Measurements from ENCODE around the gene DAB1. TPM values are rescaled to one million over a fixed set of nuclear protein-coding genes. Genes with fewer than 3 reads are reported as not detected.

DAB1 gene
- polyA plus RNA-seq, 1 donor from 2014 or later, result 11.4 TPM

DNA sequence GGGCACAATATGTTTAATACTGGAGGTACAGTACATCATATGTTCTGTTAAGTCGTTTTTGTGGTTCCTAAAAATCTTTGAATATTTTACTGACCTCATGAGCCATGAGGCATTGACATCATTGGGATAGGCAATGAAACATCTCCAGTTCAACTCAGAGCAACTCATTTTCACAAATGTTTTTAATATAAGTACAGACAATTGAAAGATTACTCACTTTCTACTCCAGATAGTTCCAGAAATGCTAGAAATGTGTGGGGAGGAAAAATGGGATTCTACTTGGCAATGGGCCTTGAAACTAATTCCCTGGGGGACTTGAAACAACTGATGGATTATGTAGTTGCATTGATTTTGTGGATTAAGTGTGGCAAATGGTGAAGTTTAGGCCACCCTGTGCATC is 450.9 kb downstream of the DAB1 start:
- no peaks in the 10 kb centered on the region for H3K27me3 ChIP-seq (ENCODE audit: insufficient read depth, low read depth, low read length)
- no peak overlapping the region for H3K9ac ChIP-seq (ENCODE audit: low read length)
- no peaks in the 10 kb centered on the region for H3F3A ChIP-seq (ENCODE audit: insufficient read depth, low read length, poor library complexity, severe bottlenecking)
- no peak for TF ChIP-seq MXI1 (conservative IDR thresholded peaks at IDR 0.05; ENCODE audit: poor library complexity, severe bottlenecking)
- no peak for TF ChIP-seq SMC3 (conservative IDR thresholded peaks at IDR 0.05; ENCODE audit: poor library complexity)
- no peak for TF ChIP-seq EZH2 (IDR thresholded peaks at IDR 0.05; ENCODE audit: borderline replicate concordance, insufficient read depth, low read length, poor library complexity, severe bottlenecking)
- TF ChIP-seq TAF1 (IDR thresholded peaks at IDR 0.05; ENCODE audit: low read depth), result no peak
- TF ChIP-seq, protein P1, sequence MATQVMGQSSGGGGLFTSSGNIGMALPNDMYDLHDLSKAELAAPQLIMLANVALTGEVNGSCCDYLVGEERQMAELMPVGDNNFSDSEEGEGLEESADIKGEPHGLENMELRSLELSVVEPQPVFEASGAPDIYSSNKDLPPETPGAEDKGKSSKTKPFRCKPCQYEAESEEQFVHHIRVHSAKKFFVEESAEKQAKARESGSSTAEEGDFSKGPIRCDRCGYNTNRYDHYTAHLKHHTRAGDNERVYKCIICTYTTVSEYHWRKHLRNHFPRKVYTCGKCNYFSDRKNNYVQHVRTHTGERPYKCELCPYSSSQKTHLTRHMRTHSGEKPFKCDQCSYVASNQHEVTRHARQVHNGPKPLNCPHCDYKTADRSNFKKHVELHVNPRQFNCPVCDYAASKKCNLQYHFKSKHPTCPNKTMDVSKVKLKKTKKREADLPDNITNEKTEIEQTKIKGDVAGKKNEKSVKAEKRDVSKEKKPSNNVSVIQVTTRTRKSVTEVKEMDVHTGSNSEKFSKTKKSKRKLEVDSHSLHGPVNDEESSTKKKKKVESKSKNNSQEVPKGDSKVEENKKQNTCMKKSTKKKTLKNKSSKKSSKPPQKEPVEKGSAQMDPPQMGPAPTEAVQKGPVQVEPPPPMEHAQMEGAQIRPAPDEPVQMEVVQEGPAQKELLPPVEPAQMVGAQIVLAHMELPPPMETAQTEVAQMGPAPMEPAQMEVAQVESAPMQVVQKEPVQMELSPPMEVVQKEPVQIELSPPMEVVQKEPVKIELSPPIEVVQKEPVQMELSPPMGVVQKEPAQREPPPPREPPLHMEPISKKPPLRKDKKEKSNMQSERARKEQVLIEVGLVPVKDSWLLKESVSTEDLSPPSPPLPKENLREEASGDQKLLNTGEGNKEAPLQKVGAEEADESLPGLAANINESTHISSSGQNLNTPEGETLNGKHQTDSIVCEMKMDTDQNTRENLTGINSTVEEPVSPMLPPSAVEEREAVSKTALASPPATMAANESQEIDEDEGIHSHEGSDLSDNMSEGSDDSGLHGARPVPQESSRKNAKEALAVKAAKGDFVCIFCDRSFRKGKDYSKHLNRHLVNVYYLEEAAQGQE (IDR thresholded peaks at IDR 0.05; ENCODE audit: borderline replicate concordance), result no peak
- TF ChIP-seq RAD21 (conservative IDR thresholded peaks at IDR 0.05), result no peak
- TF ChIP-seq CTCF (IDR thresholded peaks at IDR 0.05; ENCODE audit: poor library complexity, severe bottlenecking), result no peak
- no peak for TF ChIP-seq POLR2AphosphoS5 (IDR thresholded peaks at IDR 0.05)
- no peak for TF ChIP-seq EP300 (conservative IDR thresholded peaks at IDR 0.05; ENCODE audit: poor library complexity, severe bottlenecking)
- H3K9me3 ChIP-seq (ENCODE audit: low read length), result no peaks in the 10 kb centered on the region
- H3K27ac ChIP-seq (ENCODE audit: low read length), result no peak overlapping the region
- H3K4me2 ChIP-seq (ENCODE audit: low read length), result no peak overlapping the region
- H2AFZ ChIP-seq (ENCODE audit: low read depth, low read length), result no peak overlapping the region
- no peaks in the 10 kb centered on the region for H3K9me2 ChIP-seq (ENCODE audit: insufficient read depth, low read length)
- no peak overlapping the region for H3K4me3 ChIP-seq (ENCODE audit: low read length)
- H3K79me2 ChIP-seq (replicated peaks; ENCODE audit: insufficient read depth, low read length), result no peaks in the 10 kb centered on the region
- no peaks in the 10 kb centered on the region for H4K20me1 ChIP-seq (ENCODE audit: insufficient read depth)
- no peaks in the 10 kb centered on the region for H3K36me3 ChIP-seq (ENCODE audit: insufficient read depth, low read length)

DNA sequence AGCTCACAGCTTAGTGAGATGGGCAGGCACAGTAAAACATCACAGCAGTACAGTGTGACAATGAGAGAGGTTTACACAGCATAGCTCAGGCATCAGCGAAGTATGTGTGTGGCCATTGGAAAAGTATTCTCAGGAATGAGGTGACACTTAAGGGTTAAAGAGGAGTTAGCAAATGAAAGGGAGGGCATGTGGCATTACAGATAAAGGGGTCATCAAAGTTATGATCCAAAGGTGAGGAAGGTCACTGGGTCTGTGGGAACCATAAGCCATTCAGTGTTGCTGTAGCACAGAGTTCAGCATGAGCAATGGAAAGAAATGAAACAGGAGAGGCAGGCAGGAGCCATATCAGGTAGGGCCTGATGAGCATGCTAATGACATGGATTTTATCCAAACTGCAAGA is 453.6 kb downstream of the DAB1 start:
- no peaks in the 10 kb centered on the region for H3K27me3 ChIP-seq (ENCODE audit: insufficient read depth, low read depth, low read length)
- H3K36me3 ChIP-seq (ENCODE audit: insufficient read depth, low read length), result no peaks in the 10 kb centered on the region
- H3K4me3 ChIP-seq (ENCODE audit: low read length), result no peak overlapping the region
- no peak overlapping the region for H3K9ac ChIP-seq (ENCODE audit: low read length)
- no peaks in the 10 kb centered on the region for H4K20me1 ChIP-seq (ENCODE audit: insufficient read depth)
- H3K27ac ChIP-seq (ENCODE audit: low read length), result no peak overlapping the region
- H3K79me2 ChIP-seq (replicated peaks; ENCODE audit: insufficient read depth, low read length), result no peaks in the 10 kb centered on the region
- no peak overlapping the region for H2AFZ ChIP-seq (ENCODE audit: low read depth, low read length)
- H3K9me3 ChIP-seq (ENCODE audit: low read length), result no peaks in the 10 kb centered on the region
- TF ChIP-seq EP300 (conservative IDR thresholded peaks at IDR 0.05; ENCODE audit: poor library complexity, severe bottlenecking) (no peak), TAF1 (IDR thresholded peaks at IDR 0.05; ENCODE audit: low read depth) (no peak), EZH2 (IDR thresholded peaks at IDR 0.05; ENCODE audit: borderline replicate concordance, insufficient read depth, low read length, poor library complexity, severe bottlenecking) (no peak), CTCF (IDR thresholded peaks at IDR 0.05; ENCODE audit: poor library complexity, severe bottlenecking) (no peak), MXI1 (conservative IDR thresholded peaks at IDR 0.05; ENCODE audit: poor library complexity, severe bottlenecking) (no peak), RAD21 (conservative IDR thresholded peaks at IDR 0.05) (no peak), SMC3 (conservative IDR thresholded peaks at IDR 0.05; ENCODE audit: poor library complexity) (no peak), POLR2AphosphoS5 (IDR thresholded peaks at IDR 0.05) (no peak)
- TF ChIP-seq, protein P1 (IDR thresholded peaks at IDR 0.05; ENCODE audit: borderline replicate concordance), result no peak
- H3F3A ChIP-seq (ENCODE audit: insufficient read depth, low read length, poor library complexity, severe bottlenecking), result no peaks in the 10 kb centered on the region
- no peak overlapping the region for H3K4me2 ChIP-seq (ENCODE audit: low read length)
- no peaks in the 10 kb centered on the region for H3K9me2 ChIP-seq (ENCODE audit: insufficient read depth, low read length)

Measured in neural cell (in vitro differentiated cells).